Measurements from ENCODE around the gene ACP7.

ACP7 gene

GRCh38 chr19:39047073-39047472 lies 37.1 kb upstream of the ACP7 start:
- no peak overlapping the region for H3K9ac ChIP-seq (ENCODE audit: low read length)
- H4K20me1 ChIP-seq (ENCODE audit: low read depth, low read length): no peaks in the 10 kb centered on the region
- H3F3A ChIP-seq (ENCODE audit: insufficient read depth): no peaks in the 10 kb centered on the region
- 0 out of 2 replicates have a peak, but pooled peaks cover 4% of the 10 kb centered on the region for H3K27me3 ChIP-seq (ENCODE audit: low read length)
- no peaks in the 10 kb centered on the region for H3K9me2 ChIP-seq (replicated peaks; ENCODE audit: insufficient read depth, low read length)
- no peaks in the 10 kb centered on the region for H3K79me2 ChIP-seq (ENCODE audit: insufficient read depth, low read length)
- no peak overlapping the region for H3K4me3 ChIP-seq (ENCODE audit: insufficient read depth, low read length, poor library complexity, severe bottlenecking)
- H3K36me3 ChIP-seq (ENCODE audit: low read length): no peaks in the 10 kb centered on the region
- no peak overlapping the region for H3K4me2 ChIP-seq (ENCODE audit: low read depth, low read length, poor library complexity, severe bottlenecking)
- H3K9me3 ChIP-seq (ENCODE audit: insufficient read depth, low read length): no peaks in the 10 kb centered on the region; the same call in 1 of the 2 replicates
- no peak overlapping the region for H2AFZ ChIP-seq (ENCODE audit: low read depth, low read length, severe bottlenecking)
- no peak for TF ChIP-seq EZH2phosphoT487 (conservative IDR thresholded peaks at IDR 0.05; ENCODE audit: low read length)
- TF ChIP-seq, protein P1, sequence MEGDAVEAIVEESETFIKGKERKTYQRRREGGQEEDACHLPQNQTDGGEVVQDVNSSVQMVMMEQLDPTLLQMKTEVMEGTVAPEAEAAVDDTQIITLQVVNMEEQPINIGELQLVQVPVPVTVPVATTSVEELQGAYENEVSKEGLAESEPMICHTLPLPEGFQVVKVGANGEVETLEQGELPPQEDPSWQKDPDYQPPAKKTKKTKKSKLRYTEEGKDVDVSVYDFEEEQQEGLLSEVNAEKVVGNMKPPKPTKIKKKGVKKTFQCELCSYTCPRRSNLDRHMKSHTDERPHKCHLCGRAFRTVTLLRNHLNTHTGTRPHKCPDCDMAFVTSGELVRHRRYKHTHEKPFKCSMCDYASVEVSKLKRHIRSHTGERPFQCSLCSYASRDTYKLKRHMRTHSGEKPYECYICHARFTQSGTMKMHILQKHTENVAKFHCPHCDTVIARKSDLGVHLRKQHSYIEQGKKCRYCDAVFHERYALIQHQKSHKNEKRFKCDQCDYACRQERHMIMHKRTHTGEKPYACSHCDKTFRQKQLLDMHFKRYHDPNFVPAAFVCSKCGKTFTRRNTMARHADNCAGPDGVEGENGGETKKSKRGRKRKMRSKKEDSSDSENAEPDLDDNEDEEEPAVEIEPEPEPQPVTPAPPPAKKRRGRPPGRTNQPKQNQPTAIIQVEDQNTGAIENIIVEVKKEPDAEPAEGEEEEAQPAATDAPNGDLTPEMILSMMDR (IDR thresholded peaks at IDR 0.05; ENCODE audit: insufficient read depth, low read length, poor library complexity, severe bottlenecking): no peak
- H3K27ac ChIP-seq (ENCODE audit: low read depth, low read length): no peak overlapping the region

DNA sequence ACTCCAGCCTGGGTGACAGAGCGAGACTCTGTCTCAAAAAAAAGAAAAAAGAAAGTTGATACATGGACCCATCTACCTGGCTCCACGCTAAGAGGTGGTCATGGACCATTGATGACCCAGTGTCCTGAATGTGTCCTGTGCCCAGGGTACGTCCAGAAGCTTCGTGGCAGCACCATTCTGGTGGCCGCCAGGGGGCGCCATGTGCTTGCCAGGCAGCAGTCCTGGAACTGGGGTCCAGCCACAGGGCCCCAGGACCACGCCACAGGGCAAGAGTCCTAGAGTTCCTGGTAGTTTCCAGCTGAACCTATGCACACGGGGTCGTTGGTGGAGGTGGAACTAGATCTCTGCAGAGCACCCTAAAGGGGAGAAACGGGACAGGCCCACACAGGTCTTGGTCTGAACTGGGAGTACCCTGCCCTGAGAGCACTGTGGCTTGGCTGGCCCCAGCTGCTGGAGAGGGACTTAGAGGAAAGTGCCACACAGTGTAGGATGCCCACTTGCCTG lies 31.9 kb upstream of the ACP7 start:
- Histone ChIP-seq H3K27me3 (ENCODE audit: low read length) (no peaks in the 10 kb centered on the region), H3F3A (ENCODE audit: insufficient read depth) (no peaks in the 10 kb centered on the region), H3K4me2 (ENCODE audit: low read depth, low read length, poor library complexity, severe bottlenecking) (no peak overlapping the region), H3K4me3 (ENCODE audit: insufficient read depth, low read length, poor library complexity, severe bottlenecking) (no peak overlapping the region), H3K27ac (ENCODE audit: low read depth, low read length) (no peak overlapping the region), H3K9ac (ENCODE audit: low read length) (no peak overlapping the region), H4K20me1 (ENCODE audit: low read depth, low read length) (no peaks in the 10 kb centered on the region), H3K36me3 (ENCODE audit: low read length) (no peaks in the 10 kb centered on the region), H3K9me3 (ENCODE audit: insufficient read depth, low read length) (no peaks in the 10 kb centered on the region), H2AFZ (ENCODE audit: low read depth, low read length, severe bottlenecking) (no peak overlapping the region), H3K9me2 (replicated peaks; ENCODE audit: insufficient read depth, low read length) (no peaks in the 10 kb centered on the region), H3K79me2 (ENCODE audit: insufficient read depth, low read length) (no peaks in the 10 kb centered on the region)
- TF ChIP-seq, protein P1 (IDR thresholded peaks at IDR 0.05; ENCODE audit: insufficient read depth, low read length, poor library complexity, severe bottlenecking): peak; percentile 85
- TF ChIP-seq EZH2phosphoT487 (conservative IDR thresholded peaks at IDR 0.05; ENCODE audit: low read length): no peak

GRCh38 chr19:39052846-39053245 lies 31.3 kb upstream of the ACP7 start:
- no peaks in the 10 kb centered on the region for H4K20me1 ChIP-seq (ENCODE audit: low read depth, low read length)
- no peaks in the 10 kb centered on the region for H3K27me3 ChIP-seq (ENCODE audit: low read length)
- H3K9me3 ChIP-seq (ENCODE audit: insufficient read depth, low read length): no peaks in the 10 kb centered on the region
- no peak for TF ChIP-seq EZH2phosphoT487 (conservative IDR thresholded peaks at IDR 0.05; ENCODE audit: low read length)
- TF ChIP-seq, protein P1 (IDR thresholded peaks at IDR 0.05; ENCODE audit: insufficient read depth, low read length, poor library complexity, severe bottlenecking): no peak
- no peak overlapping the region for H3K4me3 ChIP-seq (ENCODE audit: insufficient read depth, low read length, poor library complexity, severe bottlenecking)
- H3K79me2 ChIP-seq (ENCODE audit: insufficient read depth, low read length): no peaks in the 10 kb centered on the region
- H2AFZ ChIP-seq (ENCODE audit: low read depth, low read length, severe bottlenecking): no peak overlapping the region
- no peaks in the 10 kb centered on the region for H3K9me2 ChIP-seq (replicated peaks; ENCODE audit: insufficient read depth, low read length)
- no peak overlapping the region for H3K4me2 ChIP-seq (ENCODE audit: low read depth, low read length, poor library complexity, severe bottlenecking)
- H3K9ac ChIP-seq (ENCODE audit: low read length): no peak overlapping the region
- H3K27ac ChIP-seq (ENCODE audit: low read depth, low read length): no peak overlapping the region
- H3K36me3 ChIP-seq (ENCODE audit: low read length): no peaks in the 10 kb centered on the region
- no peaks in the 10 kb centered on the region for H3F3A ChIP-seq (ENCODE audit: insufficient read depth)
